ENCODE results near the gene ATP1A1.

Gene ATP1A1

DNA sequence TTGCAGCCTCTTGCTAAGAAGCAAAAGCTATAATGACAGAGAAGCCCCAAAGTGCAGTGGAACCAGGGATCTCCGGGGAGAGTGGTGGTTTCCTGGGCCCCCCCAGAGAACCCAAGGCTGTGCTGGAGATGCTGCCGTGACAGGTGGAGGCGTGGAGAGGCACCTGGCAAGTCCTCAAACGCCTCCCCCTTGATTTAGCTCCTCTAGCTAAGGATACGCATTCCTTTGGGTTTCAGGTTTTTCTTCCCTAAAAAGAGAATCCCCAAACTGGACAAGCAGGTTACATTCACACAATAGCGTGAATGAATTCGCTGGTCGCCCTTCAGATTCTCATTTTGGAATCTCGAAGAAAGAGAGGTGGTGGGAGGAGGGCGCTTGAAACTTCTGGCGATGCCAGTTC is 853 bp upstream of the ATP1A1 start:
- no peak for DNase-seq (ENCODE audit: low spot score)

DNA sequence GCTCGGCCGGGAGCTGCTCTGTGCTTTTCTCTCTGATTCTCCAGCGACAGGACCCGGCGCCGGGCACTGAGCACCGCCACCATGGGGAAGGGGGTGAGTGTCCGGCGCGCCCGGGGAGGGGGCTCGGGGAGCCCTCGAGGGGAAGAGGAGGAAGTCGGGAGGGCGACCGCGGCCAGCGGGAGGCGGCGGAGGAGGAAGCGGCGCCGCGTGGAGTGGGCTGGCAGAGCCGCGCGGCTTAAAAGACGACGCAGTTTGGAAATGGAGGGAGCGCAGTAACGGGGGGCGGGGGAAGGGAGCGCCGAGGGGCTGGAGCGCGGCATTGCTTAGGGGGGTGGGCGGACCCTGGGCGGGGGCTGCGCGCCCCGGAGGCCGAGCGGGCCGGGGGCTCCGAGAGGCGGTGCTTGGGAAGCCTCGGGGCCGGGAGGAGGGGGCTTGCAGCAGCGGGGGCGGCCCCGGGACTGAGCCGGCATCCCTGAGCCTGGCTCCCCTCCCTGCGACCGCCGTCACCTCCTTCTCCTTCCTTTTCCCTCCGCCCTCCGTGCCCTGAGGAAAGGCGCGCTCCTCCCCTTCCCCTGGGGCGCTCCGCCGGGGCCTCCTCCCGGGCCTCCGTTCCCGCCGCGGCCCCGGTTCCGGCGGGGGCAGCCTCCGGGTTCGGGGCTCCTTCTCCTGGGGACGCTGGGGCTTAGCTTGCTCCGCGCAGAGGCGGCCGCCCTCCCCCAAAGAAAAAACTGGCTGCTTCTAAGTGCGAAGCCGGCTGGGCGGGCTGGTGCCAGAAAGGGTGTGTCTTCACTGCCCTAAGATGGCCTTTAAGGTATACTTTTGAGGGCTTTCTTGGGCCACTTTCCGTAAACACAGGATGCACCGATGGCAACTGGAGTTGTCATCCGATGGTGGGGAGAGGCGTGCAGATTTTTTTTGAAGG is 648 bp downstream of the ATP1A1 start:
- DNase-seq (ENCODE audit: low spot score) = peak; percentile 49

DNA sequence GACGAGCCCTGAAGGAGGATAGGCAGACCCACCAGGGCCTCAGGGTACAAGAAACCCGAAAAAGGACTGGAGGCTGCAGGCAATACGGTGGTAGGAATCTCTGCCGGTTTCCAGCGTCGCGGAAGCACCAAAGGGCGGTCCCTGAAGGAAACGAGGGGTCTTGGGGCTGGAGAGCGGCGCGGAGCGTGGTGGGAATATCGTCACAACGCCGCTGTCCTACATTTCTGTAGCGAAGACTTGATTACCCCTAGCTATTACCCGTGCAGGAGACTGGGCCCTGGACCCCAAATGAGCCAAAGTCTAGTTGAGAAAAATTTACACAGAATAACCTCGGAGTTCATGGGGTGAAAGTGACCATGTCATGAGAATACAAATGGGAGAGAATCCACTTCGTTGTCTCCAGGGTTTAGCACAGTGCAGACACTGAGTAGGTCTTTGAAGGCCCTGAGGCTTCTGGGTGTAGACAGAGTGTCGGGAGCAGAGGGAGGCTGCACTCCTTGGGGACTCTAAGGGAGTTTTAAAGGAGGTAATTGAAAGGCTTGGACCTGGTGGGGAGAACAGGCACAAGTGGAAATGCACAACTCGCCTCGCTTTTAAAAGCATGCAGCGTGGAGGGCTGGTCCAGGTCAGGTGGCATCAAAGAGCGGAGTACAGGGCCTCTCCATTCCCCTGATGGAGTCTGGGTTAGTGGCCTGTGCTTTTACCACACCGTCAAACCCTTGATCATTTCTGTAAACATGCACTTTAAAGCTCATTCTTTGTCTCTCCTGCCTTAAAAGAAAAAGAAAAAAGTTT is 1.5 kb downstream of the ATP1A1 start:
- no peak for DNase-seq (ENCODE audit: low spot score)

DNA sequence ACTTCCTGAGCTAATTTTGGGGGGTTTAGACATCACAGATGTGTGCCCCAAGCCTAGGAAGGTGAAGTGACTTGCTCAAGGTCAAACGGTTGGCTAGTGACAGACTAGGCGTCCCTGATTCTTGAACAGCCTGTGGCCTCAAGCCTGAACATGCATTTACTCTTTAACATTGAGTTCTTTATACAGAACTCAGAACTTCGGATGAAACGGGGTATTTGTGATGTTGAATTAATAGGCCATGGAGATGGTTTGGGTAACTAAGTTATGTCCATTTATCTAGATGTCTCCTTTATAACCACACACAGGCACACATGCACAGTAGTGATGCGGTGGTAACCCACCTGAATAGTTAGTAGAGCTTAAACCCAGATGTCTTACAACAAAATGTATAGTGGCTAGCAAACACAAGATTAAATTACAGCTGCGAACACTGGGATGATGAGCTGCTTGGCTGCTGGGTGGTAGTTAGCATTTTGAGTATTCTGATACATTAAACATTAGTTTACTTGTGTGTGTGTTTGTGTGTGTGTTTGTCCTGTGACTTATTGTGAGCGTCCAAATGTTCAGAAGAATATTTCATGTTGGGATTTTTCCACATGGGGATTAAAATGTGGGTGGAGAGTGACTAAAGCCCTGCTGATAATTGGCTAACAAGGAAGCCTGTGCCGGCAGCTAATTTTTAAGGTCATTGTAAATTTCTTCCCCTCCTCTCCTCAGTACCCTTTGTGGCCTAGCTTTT is 2.3 kb downstream of the ATP1A1 start:
- no peak for DNase-seq (ENCODE audit: low spot score)

DNA sequence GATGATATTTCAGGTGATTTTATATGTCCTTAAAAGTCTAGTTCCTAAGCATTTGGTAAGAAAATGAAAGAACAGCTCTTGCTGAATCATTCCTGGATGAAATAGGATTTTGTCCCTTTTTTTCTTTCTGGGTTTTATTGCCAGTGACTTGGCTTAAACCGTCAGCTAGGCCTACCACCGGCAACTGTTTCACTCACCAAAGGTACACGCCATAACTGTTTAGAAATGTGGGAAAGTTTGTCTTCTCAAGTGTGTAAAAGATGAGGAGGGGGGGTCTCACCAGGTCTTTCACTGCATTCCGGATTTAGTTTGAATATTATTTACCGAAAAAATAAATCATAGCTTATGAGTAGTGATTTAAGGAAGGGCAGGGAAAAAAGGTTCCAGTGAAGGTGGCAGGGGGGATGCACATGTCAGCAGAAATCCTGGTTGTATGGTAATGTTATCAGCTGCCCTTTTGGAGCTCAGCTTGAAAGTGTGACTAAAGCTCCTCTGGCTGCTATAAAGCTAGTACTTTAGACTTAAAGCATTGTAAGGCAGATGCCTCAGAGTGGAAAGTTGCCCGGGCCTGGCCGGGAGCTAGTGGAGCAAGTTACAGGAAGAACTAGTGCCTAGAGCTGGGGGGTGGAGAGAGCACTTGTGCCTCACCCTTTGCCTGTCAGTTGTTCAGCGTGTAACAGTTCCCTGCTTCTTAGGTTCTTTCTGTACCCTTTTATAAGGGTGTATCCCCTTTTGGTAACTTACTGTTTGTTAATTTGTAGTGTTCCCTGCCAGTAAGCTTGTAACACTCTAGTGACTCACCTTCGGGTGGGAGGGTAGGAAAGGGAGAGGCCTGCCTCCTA is 3.1 kb downstream of the ATP1A1 start:
- DNase-seq (ENCODE audit: low spot score) = peak; percentile 79

DNA sequence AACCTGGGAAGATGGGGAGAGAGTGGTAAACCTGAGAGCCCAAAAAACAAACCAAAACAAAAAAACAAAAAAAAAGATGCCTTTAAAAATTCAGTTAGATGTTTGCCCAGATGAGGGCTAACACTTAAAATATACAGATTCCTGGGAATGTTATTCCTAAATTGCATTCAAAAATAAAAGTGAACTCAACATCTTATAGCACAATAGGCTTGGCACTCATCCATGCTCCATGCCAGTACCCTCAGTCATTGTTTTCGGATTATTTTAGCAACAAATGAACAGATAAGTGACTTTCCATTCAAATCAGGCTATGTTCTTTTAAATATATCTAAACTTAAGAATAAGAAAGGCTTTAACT is 3.7 kb downstream of the ATP1A1 start:
- DNase-seq (ENCODE audit: low spot score) = no peak

DNA sequence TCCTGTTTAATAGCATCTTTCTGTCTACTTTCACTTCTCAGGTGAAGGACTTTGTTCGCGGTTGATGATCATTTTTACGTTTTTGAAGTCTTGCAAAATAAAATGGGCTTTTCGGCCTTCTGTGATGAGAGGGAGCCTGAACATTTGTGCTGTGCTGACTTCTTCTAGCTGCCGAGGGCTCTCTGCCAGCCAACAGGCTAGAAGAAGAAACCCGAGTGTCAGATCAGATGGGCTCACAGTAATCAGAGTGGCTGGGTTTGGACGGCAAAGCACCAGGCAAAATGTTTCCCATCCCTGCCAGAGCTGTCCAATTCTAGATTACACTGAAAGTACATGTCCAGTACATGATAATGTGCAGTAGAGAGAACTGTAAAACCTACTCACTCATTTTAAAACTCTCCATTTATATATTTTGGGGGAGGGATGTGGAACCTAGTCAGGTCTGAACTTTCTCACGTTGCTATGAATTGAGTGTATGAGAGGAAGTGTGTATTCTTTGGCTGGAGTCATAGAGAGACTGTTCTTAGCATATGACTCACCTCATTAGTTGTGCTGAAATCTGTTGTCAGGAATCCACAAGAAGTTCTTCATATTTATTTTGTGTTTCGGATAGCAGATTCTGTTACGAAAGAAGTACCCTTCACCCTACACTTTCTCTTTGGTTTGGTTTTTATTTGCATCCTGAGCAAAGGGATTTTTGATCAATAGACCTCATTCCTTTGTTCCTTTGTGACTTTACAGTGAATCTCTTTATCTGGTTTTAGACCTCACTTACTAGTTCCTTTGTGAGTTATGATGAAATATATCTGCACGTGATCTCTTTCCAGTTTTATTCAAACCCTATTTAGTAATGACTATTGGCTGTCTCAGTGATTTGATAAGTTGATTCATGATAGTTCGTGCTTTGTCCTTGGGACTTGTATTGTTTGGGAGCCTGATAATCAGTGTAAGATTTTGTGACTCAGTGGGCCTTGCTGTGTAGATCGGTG is 4.8 kb downstream of the ATP1A1 start:
- peak; percentile 42 for DNase-seq (ENCODE audit: low spot score)

DNA sequence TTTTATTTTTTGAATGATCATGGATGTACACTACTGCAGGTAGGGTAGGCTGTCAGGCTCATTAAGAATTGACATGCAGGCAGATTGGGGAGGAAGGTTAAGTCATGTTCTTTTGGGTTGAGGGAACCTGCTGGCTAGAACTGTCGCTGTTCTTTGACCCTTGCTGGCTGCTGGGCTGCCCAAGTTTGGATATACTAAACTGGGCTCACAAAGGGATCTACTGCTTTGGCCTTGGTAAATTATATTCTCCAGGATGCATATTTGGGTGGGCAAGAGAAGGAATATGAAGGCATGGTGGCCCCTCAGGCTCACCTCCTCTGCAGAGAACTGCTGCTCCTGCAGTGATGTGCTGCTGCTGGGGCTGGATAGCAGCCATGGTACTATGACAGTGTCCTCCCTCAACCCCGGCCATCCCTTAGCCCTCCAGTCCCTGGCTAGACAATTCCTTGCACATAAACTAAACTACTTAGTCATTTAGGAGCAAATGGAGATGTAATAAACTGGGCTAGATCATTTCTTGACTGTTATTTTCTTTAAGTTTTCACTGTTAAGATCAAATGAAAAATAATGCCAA is 6.1 kb downstream of the ATP1A1 start:
- DNase-seq (ENCODE audit: low spot score) = no peak

DNA sequence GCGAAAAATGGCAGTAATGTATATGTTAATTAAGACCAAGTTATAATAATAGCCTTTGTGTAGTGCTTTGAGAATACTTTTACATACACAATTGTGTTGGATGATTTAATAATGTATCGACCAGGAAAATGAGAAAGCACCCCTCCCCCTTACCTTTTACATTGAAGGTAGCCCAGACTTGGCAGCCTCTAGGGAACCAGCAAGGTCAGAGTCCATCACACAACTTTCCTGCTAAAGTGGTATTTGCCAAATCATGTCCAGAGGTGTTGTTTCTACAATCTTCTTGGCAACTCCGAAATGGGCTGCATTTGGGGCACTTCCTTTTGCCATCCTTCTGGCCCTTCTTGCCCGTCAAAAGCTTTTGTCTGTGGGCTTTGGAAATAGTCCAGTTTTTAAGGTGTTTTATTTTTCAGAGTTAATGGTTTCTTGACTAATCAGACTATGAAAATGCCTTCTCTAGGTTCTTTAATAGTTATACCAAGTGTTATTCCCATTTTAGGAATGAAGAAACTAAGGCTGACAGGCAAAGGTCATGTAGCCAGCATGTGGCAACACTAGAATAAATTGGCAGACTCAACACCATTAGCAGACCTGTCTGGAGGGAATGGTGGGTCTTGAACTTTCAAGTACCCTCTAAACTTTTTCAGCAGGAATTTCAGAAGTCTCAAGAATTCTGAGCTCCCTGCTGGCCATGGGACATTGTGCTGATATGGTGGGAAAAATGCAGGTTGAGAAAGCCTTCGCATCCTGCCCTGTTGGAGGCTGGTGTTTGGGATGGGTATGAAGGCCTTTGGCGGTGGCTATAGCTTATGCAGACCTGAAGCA is 6.8 kb downstream of the ATP1A1 start:
- no peak for DNase-seq (ENCODE audit: low spot score)

DNA sequence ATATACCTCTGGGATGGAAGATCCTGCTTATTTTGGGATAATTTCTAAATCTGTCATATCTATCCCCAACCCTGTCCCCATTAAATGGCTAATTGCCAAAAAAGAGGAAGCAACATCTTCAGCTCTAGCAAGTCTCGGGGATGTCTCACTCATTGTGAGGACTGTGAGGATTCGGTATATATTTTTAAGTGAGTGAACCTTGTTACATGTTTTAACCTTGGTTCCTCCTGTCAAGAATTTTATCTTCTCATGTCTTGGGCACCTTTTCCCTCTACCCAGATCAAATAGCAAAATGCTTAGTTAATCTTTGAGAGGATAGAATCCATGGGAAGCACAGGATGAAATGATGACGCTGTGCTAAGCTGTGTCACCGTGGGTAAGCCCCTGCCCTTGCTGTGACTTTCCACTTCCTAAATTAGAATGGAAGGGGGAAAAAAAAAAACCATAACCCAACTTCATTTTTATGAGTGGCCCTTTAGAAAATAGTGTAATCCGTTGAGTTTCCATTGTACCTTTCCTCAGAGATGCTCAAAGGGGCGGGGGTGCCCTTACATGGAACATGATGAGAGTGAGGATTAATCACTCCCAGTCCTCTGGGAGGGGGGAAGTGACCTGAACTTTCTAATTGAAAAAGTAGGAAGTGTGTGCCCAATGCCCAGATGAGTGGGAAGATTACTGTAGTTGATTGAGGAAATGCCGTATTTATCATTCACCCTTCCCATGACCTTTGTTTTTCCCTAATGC is 7.6 kb downstream of the ATP1A1 start:
- DNase-seq (ENCODE audit: low spot score) = no peak

DNA sequence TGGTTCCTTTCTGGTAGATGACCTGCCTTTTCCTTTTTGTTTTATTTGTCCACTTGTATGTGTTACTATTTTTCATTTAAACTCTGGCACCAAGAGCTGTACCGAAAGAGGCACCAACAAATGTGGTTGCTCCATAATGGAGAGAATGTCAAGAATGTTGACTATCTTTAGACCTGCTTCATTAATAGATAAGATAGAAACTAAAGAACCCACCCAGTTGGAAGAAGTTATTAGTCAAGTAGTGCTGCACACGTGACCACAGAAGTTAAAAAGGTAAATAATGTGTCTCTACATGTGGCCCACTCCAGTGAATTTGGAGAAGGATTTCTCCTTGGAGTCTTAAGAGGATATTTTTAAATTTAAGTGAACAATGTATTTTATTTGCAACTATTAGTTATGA is 9.3 kb downstream of the ATP1A1 start:
- DNase-seq (ENCODE audit: low spot score) = no peak

DNA sequence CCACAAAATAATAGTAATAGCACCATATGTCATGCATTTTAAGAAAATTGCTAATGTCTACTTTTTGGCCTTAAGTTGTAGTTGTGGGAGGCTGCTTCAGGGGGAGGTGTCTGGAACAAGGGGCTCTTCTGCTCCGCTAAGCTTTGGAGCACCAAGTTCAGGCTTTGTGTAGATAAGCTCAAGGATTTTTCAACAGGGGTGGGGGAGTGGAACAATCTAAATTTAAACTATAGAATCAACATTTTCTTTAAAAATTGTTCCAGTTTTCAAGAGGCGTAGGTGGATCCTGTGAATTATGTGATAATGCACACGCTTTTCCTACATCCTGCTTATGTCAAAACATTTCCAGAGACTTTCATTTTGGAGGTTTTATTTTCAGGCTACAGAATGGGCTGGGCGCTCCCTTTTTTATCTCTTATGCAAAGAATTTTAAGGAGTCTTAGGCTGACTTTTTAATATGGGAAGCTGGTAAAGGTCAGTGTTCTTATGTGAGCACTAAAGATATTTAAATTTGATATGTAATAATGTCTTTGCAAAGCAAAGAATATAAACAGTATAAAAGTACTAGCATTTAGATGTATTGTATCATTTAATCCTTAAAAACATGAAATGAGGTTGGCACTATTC is 9.9 kb downstream of the ATP1A1 start:
- no peak for DNase-seq (ENCODE audit: low spot score)

DNA sequence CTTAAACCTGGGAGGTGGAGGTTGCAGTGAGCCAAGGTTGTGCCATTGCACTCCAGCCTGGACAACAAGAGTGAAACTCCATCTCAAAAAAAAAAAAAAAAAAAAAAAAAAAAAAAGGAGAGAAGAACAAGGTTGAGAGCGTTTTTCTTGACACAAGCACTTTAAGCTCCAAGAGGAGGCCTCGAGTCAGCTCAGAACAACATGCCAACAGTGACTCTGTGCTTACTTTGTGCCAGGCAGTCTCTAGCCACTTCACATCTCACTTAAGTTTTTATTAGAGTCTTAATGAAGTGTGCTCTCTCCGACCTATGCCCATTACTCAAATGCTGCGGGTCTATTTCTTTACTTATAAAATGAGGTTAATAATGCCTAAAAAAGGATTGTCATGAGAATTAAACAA is 13.0 kb downstream of the ATP1A1 start:
- DNase-seq (ENCODE audit: low spot score) = no peak

DNA sequence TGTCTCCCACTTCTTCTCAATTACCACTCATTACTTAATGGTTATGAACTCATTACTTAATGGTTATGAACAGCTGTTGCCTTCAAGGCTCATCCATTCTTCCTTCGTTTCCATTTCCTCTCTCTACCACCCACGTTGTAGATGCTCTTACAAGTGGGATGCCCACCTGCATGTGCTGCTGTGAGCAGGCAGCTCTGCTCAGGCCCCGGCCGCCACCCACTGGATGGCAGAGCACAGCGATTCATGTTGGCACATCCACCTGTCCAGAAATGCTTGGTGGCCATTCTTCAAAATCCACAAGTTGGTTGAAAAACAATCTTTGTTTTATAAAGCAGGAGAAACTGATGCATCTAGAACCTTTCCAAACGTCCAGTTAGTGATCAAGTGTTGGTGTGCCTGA is 14.5 kb downstream of the ATP1A1 start:
- no peak for DNase-seq (ENCODE audit: low spot score)

DNA sequence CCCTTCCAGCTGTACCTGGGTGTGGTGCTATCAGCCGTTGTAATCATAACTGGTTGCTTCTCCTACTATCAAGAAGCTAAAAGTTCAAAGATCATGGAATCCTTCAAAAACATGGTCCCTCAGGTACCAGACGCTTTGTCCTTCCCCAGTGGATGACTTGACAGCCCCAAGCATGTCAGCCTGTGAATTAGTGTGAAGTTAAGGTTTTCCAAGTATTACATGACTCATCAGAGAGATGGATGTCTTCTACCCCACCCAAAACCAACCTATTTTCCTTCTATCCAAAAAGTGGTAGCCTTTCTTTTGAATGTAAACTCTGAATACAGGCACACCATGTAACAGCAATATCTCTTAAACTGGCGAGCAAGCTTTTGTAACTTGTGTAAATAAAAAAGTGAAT is 15.1 kb downstream of the ATP1A1 start:
- DNase-seq (ENCODE audit: low spot score) = no peak

DNA sequence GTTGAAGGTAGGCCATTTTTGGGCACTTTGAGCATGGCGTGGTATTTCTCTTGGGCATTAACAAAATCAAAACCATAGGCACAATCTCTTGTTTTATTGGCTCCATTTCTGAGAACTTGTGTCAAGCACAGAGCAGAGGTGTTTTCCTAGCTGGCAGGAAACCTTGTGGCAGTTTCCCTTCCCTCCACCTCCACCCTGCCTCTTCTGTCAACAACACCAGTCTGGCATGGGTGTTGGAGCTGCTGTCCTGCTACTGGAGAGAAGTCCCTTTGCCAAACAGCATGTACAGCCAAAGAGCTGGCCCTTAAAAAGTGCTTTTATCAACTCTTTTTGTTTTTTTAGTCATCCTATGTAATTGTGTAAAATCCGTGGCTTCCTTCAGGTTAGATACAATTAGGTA is 16.0 kb downstream of the ATP1A1 start:
- no peak for DNase-seq (ENCODE audit: low spot score)

DNA sequence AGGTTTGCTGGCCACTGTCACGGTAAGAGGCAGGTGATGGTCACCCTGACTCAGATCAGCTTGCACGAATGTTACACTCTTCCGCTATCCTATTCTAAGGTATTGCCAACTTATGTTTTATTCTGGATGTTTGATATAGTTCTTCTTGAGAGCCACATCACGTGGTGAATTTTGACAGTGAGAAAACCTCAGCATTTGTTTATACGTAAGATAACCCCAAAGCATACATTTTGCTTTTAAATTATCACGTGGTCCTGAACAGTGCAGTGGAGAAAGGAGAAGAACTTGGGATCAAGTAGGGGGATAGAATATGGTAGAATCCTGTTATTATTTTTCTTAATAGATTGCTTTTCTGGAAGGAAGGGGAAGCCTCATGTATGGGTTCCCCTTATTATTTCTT is 16.6 kb downstream of the ATP1A1 start:
- DNase-seq (ENCODE audit: low spot score) = no peak

DNA sequence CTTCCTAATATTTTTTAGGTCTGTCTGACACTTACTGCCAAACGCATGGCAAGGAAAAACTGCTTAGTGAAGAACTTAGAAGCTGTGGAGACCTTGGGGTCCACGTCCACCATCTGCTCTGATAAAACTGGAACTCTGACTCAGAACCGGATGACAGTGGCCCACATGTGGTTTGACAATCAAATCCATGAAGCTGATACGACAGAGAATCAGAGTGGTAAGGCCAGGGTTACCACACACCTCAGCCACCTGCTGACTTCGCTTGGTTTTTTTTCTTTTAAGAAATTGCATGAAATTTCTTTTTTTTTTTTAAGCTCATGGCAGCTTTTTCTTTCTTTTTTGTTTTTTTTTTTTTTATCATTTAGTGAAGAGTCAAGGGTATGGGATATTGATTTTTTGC is 17.2 kb downstream of the ATP1A1 start:
- no peak for DNase-seq (ENCODE audit: low spot score)
